MCF 10A (cell line): ENCODE data around the gene SPACA5. TPM values are rescaled to one million over a fixed set of nuclear protein-coding genes. Genes with fewer than 3 reads are reported as not detected.
"Not testable (repeated sequence)": the region's sequence is repeated elsewhere in the genome, so short reads cannot be mapped to it uniquely, and the experiment has no call there.

Experiments used
- BruUV-seq: library from RNA; stranded (reverse); fragments of 400-500 nt; replicated peaks from 2 replicates; lab custom pipeline; 2021; lab: Mats Ljungman, UMichigan
- CTCF ChIA-PET: fragments of 300-600 bp; sonication (Branson Sonifier 250); formaldehyde crosslinking; extraction: SDS; loops from one replicate; lab custom pipeline; 2021; ENCODE audit warnings: antibody characterized with exemption, inconsistent platforms; lab: Yijun Ruan, JAX
- POLR2A ChIA-PET: fragments of 300-600, 350-650 bp; sonication (Branson Sonifier 250); formaldehyde crosslinking; extraction: SDS; loops from one replicate; lab custom pipeline; 2020; ENCODE audit warnings: antibody characterized with exemption, inconsistent platforms; lab: Yijun Ruan, JAX
- DNase-seq: peaks from one replicate; pipeline ENCODE4 v3.0.0-alpha.2; 2018; ENCODE audit not compliant: unreplicated experiment
- H3K27ac Mint-ChIP-seq: one replicate; pipeline ENCODE4 v1.8.0; 2022; ENCODE audit warnings: mild to moderate bottlenecking, low read depth, mixed read lengths; ENCODE audit not compliant: unreplicated experiment
- H3K27me3 Mint-ChIP-seq: one replicate; pipeline ENCODE4 v1.8.0; 2022; ENCODE audit warnings: mixed read lengths; ENCODE audit not compliant: insufficient read depth, unreplicated experiment
- H3K36me3 Mint-ChIP-seq: one replicate; pipeline ENCODE4 v1.8.0; 2022; ENCODE audit warnings: mild to moderate bottlenecking, moderate library complexity, mixed read lengths; ENCODE audit not compliant: insufficient read depth, unreplicated experiment
- H3K4me1 Mint-ChIP-seq: one replicate; pipeline ENCODE4 v1.8.0; 2022; ENCODE audit warnings: mixed read lengths; ENCODE audit not compliant: insufficient read depth, unreplicated experiment
- H3K4me3 Mint-ChIP-seq: one replicate; pipeline ENCODE4 v1.8.0; 2022; ENCODE audit warnings: mild to moderate bottlenecking, moderate library complexity, mixed read lengths; ENCODE audit not compliant: unreplicated experiment
- H3K9me3 Mint-ChIP-seq: one replicate; pipeline ENCODE4 v1.8.0; 2022; ENCODE audit warnings: mixed read lengths; ENCODE audit not compliant: unreplicated experiment
- intact Hi-C: fragments of 100-400 bp; cut with micrococcal nuclease; formaldehyde crosslinking; loops from 2 replicates; pipeline ENCODE4 v1.14.1; 2022
- total RNA-seq: library from RNA; stranded (reverse); gene quantifications from 2 replicates; pipeline ENCODE4 v1.2.3, GENCODE V29; 2022
- TF ChIP-seq, protein P1 (sequence below): fragments of 200-600 bp; IDR thresholded peaks from one replicate; pipeline ENCODE4 v1.8.0; 2022; ENCODE audit warnings: antibody characterized with exemption, mild to moderate bottlenecking; ENCODE audit not compliant: unreplicated experiment

The SPACA5 gene
- total RNA-seq, 1 experiment from 2014 or later, result not detected

- ChIA-PET CTCF (interaction anchor here (0.5 to 1.8 kb wide), 9 partner anchors 10 to 387 kb away, joined by 3 to 20 read pairs (median 5); no protein-coding TSS in a partner anchor), POLR2A (no interaction called here)
- peaks cover 5% of the 10 kb centered on the region for H3K4me1 Mint-ChIP-seq
- H3K4me3 Mint-ChIP-seq, result no peak overlapping the region
- no peaks in the 10 kb centered on the region for H3K27me3 Mint-ChIP-seq
- peaks cover 5% of the 10 kb centered on the region for H3K9me3 Mint-ChIP-seq
- H3K36me3 Mint-ChIP-seq, result no peaks in the 10 kb centered on the region
- TF ChIP-seq, protein P1, sequence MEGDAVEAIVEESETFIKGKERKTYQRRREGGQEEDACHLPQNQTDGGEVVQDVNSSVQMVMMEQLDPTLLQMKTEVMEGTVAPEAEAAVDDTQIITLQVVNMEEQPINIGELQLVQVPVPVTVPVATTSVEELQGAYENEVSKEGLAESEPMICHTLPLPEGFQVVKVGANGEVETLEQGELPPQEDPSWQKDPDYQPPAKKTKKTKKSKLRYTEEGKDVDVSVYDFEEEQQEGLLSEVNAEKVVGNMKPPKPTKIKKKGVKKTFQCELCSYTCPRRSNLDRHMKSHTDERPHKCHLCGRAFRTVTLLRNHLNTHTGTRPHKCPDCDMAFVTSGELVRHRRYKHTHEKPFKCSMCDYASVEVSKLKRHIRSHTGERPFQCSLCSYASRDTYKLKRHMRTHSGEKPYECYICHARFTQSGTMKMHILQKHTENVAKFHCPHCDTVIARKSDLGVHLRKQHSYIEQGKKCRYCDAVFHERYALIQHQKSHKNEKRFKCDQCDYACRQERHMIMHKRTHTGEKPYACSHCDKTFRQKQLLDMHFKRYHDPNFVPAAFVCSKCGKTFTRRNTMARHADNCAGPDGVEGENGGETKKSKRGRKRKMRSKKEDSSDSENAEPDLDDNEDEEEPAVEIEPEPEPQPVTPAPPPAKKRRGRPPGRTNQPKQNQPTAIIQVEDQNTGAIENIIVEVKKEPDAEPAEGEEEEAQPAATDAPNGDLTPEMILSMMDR, result no peak
- DNase-seq, result no peak
- BruUV-seq, result no TSS peak
- intact Hi-C loops, result loop anchor here (5.0 to 10.0 kb wide), 5 partner anchors 36 to 833 kb away; partner anchors contain the start of genes ARAF, UBA1 and UXT
- H3K27ac Mint-ChIP-seq, result no peak overlapping the region
Observed at GRCh38 chrX:48028091-48028490, 21.3 kb downstream of the SPACA5 start.

GRCh38 chrX:48030237-48030636, 23.4 kb downstream of the SPACA5 start:
- Mint-ChIP-seq H3K4me1 (peaks cover 5% of the 10 kb centered on the region), H3K27me3 (no peaks in the 10 kb centered on the region), H3K4me3 (no peak overlapping the region), H3K9me3 (peaks cover 5% of the 10 kb centered on the region), H3K27ac (no peak overlapping the region), H3K36me3 (no peaks in the 10 kb centered on the region)
- no peak for DNase-seq
- POLR2A ChIA-PET, result no interaction called here
- TF ChIP-seq, protein P1, result no peak
- no TSS peak for BruUV-seq
- intact Hi-C loops, result no loop called here
- CTCF ChIA-PET, result no interaction called here

- POLR2A ChIA-PET, H3K27me3 Mint-ChIP-seq, CTCF ChIA-PET, H3K4me1 Mint-ChIP-seq, intact Hi-C loops, BruUV-seq, H3K4me3 Mint-ChIP-seq, H3K9me3 Mint-ChIP-seq, H3K36me3 Mint-ChIP-seq, DNase-seq, H3K27ac Mint-ChIP-seq: not testable (repeated sequence)
Observed at GRCh38 chrX:48030641-48031173, 23.9 kb downstream of the SPACA5 start.

DNA sequence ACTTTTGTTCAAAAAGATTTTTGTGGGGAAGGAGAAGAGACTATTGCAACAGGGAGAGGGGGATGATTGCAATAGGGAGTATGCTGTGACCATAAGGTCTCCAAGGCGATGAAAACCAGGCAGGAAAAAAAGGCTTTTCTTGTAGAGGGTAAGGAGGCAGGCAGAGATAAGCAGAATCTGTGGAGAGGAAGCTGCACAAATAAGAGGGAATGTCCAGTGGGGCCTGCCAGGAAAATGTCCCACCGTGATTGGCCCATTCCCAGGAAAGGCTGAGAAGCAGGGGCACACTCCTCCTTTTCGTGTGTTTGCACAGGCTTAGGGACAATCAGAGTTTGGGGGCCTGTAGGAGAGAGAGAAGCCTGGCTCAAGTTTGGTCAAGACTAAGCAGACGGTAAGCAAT, 29.1 kb downstream of the SPACA5 start:
- DNase-seq, result no peak
- CTCF ChIA-PET, result no interaction called here
- Mint-ChIP-seq H3K4me3 (no peak overlapping the region), H3K27ac (no peak overlapping the region), H3K27me3 (no peaks in the 10 kb centered on the region), H3K36me3 (no peaks in the 10 kb centered on the region), H3K9me3 (peaks cover 5% of the 10 kb centered on the region), H3K4me1 (no peaks in the 10 kb centered on the region)
- BruUV-seq, result no TSS peak
- intact Hi-C loops, result no loop called here
- POLR2A ChIA-PET, result no interaction called here
- TF ChIP-seq, protein P1, result no peak
